ENCODE data around the gene TSHZ2. TPM values are rescaled to one million over a fixed set of nuclear protein-coding genes. Genes with fewer than 3 reads are reported as not detected.
"Not testable (repeated sequence)": the region's sequence is repeated elsewhere in the genome, so short reads cannot be mapped to it uniquely, and the experiment has no call there.

Gene TSHZ2
- total RNA-seq, 1 experiment from 2014 or later: 0.07 TPM

DNA sequence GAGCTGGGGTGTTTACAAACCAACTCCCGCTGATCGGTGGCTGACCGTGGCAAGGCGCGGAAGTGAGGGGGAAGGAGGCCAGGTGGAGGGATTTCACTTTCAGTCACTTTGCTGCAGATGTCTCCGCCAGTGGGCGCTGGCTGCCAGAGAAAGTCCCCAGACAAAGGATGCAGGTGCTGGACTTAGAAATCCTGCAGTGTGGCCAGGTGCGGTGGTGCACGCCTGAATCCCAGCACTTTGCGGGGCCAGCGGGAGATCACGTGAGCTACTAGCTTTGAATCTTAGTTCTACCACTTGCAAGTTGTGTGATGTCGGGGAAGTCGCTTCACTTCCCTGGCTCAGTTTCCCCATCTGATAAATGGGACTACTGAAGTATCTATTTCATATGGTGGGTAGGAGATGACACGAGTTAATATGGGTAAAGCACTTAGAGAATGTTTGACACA, 441.1 kb downstream of the TSHZ2 start:
- H3K79me2 ChIP-seq (ENCODE audit: insufficient read depth, low read length): no peaks in the 10 kb centered on the region
- no peak overlapping the region for H2AFZ ChIP-seq (ENCODE audit: low read depth, low read length, poor library complexity, severe bottlenecking)
- DNase-seq (ENCODE audit: low read depth, low spot score) (peak; percentile 50), ATAC-seq (peak; percentile 96)
- POLR2A ChIA-PET: no interaction called here
- no peak overlapping the region for H3K9ac ChIP-seq (ENCODE audit: low read length)
- H3K36me3 ChIP-seq (ENCODE audit: control insufficient read depth in 1 of 2, insufficient read depth in 2 of 2, low read length in 2 of 2): no peaks in the 10 kb centered on the region
- H3K27me3 ChIP-seq (ENCODE audit: insufficient read depth, low read length): peaks cover 4% of the 10 kb centered on the region; the same call in 1 of the 2 replicates
- CTCF ChIA-PET: interaction anchor here (2.3 kb wide), 1 partner anchor 134 kb away, joined by 14 read pairs; no protein-coding TSS in a partner anchor
- BruUV-seq (replicated peaks): no TSS peak
- no peaks in the 10 kb centered on the region for H3K9me2 ChIP-seq (ENCODE audit: insufficient read depth)
- intact Hi-C loops (cut with micrococcal nuclease): loop anchor here (1.0 to 2.0 kb wide), 2 partner anchors 134 to 528 kb away; no protein-coding TSS in a partner anchor
- TF ChIP-seq ZNF274 (IDR thresholded peaks at IDR 0.05; ENCODE audit: low read depth, low read length) (no peak), RAD21 (IDR thresholded peaks at IDR 0.05; ENCODE audit: low read depth) (peak; percentile 73), EGR1 (IDR thresholded peaks at IDR 0.05; ENCODE audit: low read depth) (no peak)
- TF ChIP-seq, protein P1, sequence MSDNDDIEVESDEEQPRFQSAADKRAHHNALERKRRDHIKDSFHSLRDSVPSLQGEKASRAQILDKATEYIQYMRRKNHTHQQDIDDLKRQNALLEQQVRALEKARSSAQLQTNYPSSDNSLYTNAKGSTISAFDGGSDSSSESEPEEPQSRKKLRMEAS (IDR thresholded peaks at IDR 0.05): peak; percentile 26; the same call in 1 of the 2 replicates
- TF ChIP-seq, protein P2, sequence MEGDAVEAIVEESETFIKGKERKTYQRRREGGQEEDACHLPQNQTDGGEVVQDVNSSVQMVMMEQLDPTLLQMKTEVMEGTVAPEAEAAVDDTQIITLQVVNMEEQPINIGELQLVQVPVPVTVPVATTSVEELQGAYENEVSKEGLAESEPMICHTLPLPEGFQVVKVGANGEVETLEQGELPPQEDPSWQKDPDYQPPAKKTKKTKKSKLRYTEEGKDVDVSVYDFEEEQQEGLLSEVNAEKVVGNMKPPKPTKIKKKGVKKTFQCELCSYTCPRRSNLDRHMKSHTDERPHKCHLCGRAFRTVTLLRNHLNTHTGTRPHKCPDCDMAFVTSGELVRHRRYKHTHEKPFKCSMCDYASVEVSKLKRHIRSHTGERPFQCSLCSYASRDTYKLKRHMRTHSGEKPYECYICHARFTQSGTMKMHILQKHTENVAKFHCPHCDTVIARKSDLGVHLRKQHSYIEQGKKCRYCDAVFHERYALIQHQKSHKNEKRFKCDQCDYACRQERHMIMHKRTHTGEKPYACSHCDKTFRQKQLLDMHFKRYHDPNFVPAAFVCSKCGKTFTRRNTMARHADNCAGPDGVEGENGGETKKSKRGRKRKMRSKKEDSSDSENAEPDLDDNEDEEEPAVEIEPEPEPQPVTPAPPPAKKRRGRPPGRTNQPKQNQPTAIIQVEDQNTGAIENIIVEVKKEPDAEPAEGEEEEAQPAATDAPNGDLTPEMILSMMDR (IDR thresholded peaks at IDR 0.05 in 2 of 3, conservative IDR thresholded peaks at IDR 0.05 in 1 of 3; ENCODE audit: borderline replicate concordance in 1 of 3, insufficient read depth in 1 of 3, low read depth in 2 of 3, low read length in 2 of 3): peak; percentile 50 to 66 (median 60); a peak in 5 of 6 replicates
- H3K4me2 ChIP-seq (ENCODE audit: low read length): peak overlapping the region; percentile 40
- no peak overlapping the region for H3K27ac ChIP-seq (ENCODE audit: low read depth, low read length)
- RAD21 ChIA-PET (ENCODE audit: low non-redundant PET in 1 of 2, low total read pairs in 2 of 2, uncharacterized antibody in 2 of 2, unreplicated experiment in 2 of 2): interaction anchor here (1.6 to 2.1 kb wide), 2 partner anchors 134 to 135 kb away, joined by 8 to 12 read pairs; no protein-coding TSS in a partner anchor
- no peaks in the 10 kb centered on the region for H4K20me1 ChIP-seq (ENCODE audit: insufficient read depth)
- H3K9me3 ChIP-seq (ENCODE audit: control insufficient read depth in 1 of 2, insufficient read depth in 1 of 2, low read depth in 1 of 2, low read length in 2 of 2): no peaks in the 10 kb centered on the region
- no peak overlapping the region for H3K4me3 ChIP-seq (replicated peaks in 1 of 2; ENCODE audit: low read depth in 1 of 2, low read length in 2 of 2)
- H3K4me1 ChIP-seq (ENCODE audit: control insufficient read depth in 1 of 2, insufficient read depth in 2 of 2, low read length in 2 of 2): no peaks in the 10 kb centered on the region

DNA sequence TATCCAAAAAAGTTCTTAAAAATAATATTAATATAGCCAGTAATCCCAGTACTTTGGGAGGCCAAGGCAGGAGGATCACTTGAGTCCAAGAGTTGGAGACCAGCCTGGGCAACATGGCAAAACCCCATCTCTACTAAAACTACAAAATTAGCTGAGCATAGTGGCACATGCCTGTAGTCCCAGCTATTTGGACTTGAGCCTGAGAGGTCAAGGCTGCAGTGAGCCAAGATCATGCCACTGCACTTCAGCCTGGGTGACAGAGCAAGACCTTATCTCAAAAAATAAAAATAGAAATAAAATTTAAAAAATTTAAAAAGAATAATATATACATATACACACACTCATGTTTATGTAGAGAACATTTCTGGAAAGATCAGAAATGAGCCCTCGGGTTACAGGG, 441.7 kb downstream of the TSHZ2 start:
- H2AFZ ChIP-seq (ENCODE audit: low read depth, low read length, poor library complexity, severe bottlenecking); H3K9me3 ChIP-seq (ENCODE audit: control insufficient read depth in 1 of 2, insufficient read depth in 1 of 2, low read depth in 1 of 2, low read length in 2 of 2); H3K4me1 ChIP-seq (ENCODE audit: control insufficient read depth in 1 of 2, insufficient read depth in 2 of 2, low read length in 2 of 2); H3K4me3 ChIP-seq (replicated peaks in 1 of 2; ENCODE audit: low read depth in 1 of 2, low read length in 2 of 2); H3K9me2 ChIP-seq (ENCODE audit: insufficient read depth); H3K27me3 ChIP-seq (ENCODE audit: insufficient read depth, low read length); H3K36me3 ChIP-seq (ENCODE audit: control insufficient read depth in 1 of 2, insufficient read depth in 2 of 2, low read length in 2 of 2); POLR2A ChIA-PET; H3K27ac ChIP-seq (ENCODE audit: low read depth, low read length); DNase-seq (ENCODE audit: low read depth, low spot score); H3K79me2 ChIP-seq (ENCODE audit: insufficient read depth, low read length); H3K9ac ChIP-seq (ENCODE audit: low read length); H3K4me2 ChIP-seq (ENCODE audit: low read length); H4K20me1 ChIP-seq (ENCODE audit: insufficient read depth); ATAC-seq; BruUV-seq (replicated peaks): not testable (repeated sequence)
- intact Hi-C loops (cut with micrococcal nuclease): loop anchor here (1.0 to 2.0 kb wide), 2 partner anchors 133 to 527 kb away; no protein-coding TSS in a partner anchor
- ChIA-PET CTCF (interaction anchor here (2.3 kb wide), 1 partner anchor 134 kb away, joined by 14 read pairs; no protein-coding TSS in a partner anchor), RAD21 (ENCODE audit: low non-redundant PET in 1 of 2, low total read pairs in 2 of 2, uncharacterized antibody in 2 of 2, unreplicated experiment in 2 of 2) (interaction anchor here (0.6 to 2.1 kb wide), 3 partner anchors 9 to 134 kb away, joined by 3 to 12 read pairs (median 8); no protein-coding TSS in a partner anchor)

Measured in HCT116 (cell line).